Gastroesophageal sphincter (tissue), 3 donors: ENCODE data around the gene EAF1.

ENCODE experiments used
- POLR2A ChIP-seq, 2 donors: fragments of 450-650 bp; IDR thresholded peaks; one replicate each; pipeline ENCODE4 v1.6.1; 2017; ENCODE audit warnings: antibody characterized with exemption in 2 of 2, mild to moderate bottlenecking in 2 of 2, moderate library complexity in 1 of 2
- TF ChIP-seq, protein P1 (sequence below), 4 experiments: fragments of 200-600 bp in 2 of 4; fragments of 450-650 bp in 2 of 4; sonication (generic) in 1 of 4; IDR thresholded peaks; one replicate each; pipeline ENCODE4 v1.5.1; 2017 to 2019; ENCODE audit warnings: antibody characterized with exemption in 4 of 4, mild to moderate bottlenecking in 2 of 4, moderate library complexity in 2 of 4

GRCh38 chr3:15471861-15472260 lies 44.5 kb downstream of the EAF1 start:
- TF ChIP-seq, protein P1, sequence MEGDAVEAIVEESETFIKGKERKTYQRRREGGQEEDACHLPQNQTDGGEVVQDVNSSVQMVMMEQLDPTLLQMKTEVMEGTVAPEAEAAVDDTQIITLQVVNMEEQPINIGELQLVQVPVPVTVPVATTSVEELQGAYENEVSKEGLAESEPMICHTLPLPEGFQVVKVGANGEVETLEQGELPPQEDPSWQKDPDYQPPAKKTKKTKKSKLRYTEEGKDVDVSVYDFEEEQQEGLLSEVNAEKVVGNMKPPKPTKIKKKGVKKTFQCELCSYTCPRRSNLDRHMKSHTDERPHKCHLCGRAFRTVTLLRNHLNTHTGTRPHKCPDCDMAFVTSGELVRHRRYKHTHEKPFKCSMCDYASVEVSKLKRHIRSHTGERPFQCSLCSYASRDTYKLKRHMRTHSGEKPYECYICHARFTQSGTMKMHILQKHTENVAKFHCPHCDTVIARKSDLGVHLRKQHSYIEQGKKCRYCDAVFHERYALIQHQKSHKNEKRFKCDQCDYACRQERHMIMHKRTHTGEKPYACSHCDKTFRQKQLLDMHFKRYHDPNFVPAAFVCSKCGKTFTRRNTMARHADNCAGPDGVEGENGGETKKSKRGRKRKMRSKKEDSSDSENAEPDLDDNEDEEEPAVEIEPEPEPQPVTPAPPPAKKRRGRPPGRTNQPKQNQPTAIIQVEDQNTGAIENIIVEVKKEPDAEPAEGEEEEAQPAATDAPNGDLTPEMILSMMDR (IDR thresholded peaks at IDR 0.05), result no peak
- no peak for TF ChIP-seq POLR2A (IDR thresholded peaks at IDR 0.05)
